OCI-M1 (cell line): ENCODE results near the gene MYRIP.

ENCODE experiments used
- DNase-seq: peaks from one replicate; lab custom pipeline; 2025; lab: John Stamatoyannopoulos, UW

The MYRIP gene

GRCh38 chr3:39905788-39906187 lies 96.4 kb downstream of the MYRIP start:
- DNase-seq = no peak

- peak; percentile 10 for DNase-seq
Measured at GRCh38 chr3:39907981-39908380, 98.6 kb downstream of the MYRIP start.

- DNase-seq = no peak
Measured at GRCh38 chr3:39910135-39910534, 100.7 kb downstream of the MYRIP start.

GRCh38 chr3:39910826-39911464 lies 101.5 kb downstream of the MYRIP start:
- no peak for DNase-seq

GRCh38 chr3:39911465-39912309 lies 102.3 kb downstream of the MYRIP start:
- DNase-seq = no peak

- DNase-seq = no peak
Measured at GRCh38 chr3:39915027-39915426, 105.6 kb downstream of the MYRIP start.

- DNase-seq = no peak
Measured at GRCh38 chr3:39917065-39917773, 107.8 kb downstream of the MYRIP start.

- DNase-seq = no peak
Measured at GRCh38 chr3:39919281-39919680, 109.9 kb downstream of the MYRIP start.

GRCh38 chr3:39920271-39920670 lies 110.9 kb downstream of the MYRIP start:
- DNase-seq = no peak

GRCh38 chr3:39927479-39927878 lies 118.1 kb downstream of the MYRIP start:
- DNase-seq = no peak

- DNase-seq = no peak
Measured at GRCh38 chr3:39933986-39934693, 124.7 kb downstream of the MYRIP start.

- no peak for DNase-seq
Measured at GRCh38 chr3:39934696-39935095, 125.3 kb downstream of the MYRIP start.

GRCh38 chr3:39935261-39935660 lies 125.9 kb downstream of the MYRIP start:
- no peak for DNase-seq

- peak; percentile 7 for DNase-seq
Measured at GRCh38 chr3:39936848-39937247, 127.4 kb downstream of the MYRIP start.

- DNase-seq = no peak
Measured at GRCh38 chr3:39937315-39937714, 127.9 kb downstream of the MYRIP start.

- peak; percentile 40 for DNase-seq
Measured at GRCh38 chr3:39937874-39938273, 128.5 kb downstream of the MYRIP start.

GRCh38 chr3:39941931-39942330 lies 132.5 kb downstream of the MYRIP start:
- DNase-seq = no peak

GRCh38 chr3:39960515-39961191 lies 151.2 kb downstream of the MYRIP start:
- peak; percentile 36 for DNase-seq

GRCh38 chr3:39961230-39961629 lies 151.8 kb downstream of the MYRIP start:
- DNase-seq = peak; percentile 61

- no peak for DNase-seq
Measured at GRCh38 chr3:39962581-39962980, 153.2 kb downstream of the MYRIP start.

GRCh38 chr3:39965461-39965860 lies 156.1 kb downstream of the MYRIP start:
- DNase-seq = no peak

GRCh38 chr3:39965997-39966396 lies 156.6 kb downstream of the MYRIP start:
- no peak for DNase-seq
